GM19043 (cell line): ENCODE data around the gene AUNIP.
A peak's percentile ranks its signal among the peaks of the same experiment; 100 is the strongest.

ENCODE experiments used
- ATAC-seq: cut with Tn5 transposase; IDR thresholded peaks from one replicate; pipeline ENCODE4 v1.9.1; 2021; ENCODE audit warnings: low read depth; ENCODE audit not compliant: unreplicated experiment

Gene AUNIP

GRCh38 chr1:25858906-25859789 is at the start of gene AUNIP:
TSS of gene AUNIP (minus strand) at chr1:25859457. CDS start at chr1:25859357, 100 bp downstream.
- peak; percentile 82 for ATAC-seq

GRCh38 chr1:25909040-25909439 is 49.8 kb upstream of the AUNIP start:
- ATAC-seq, result no peak

GRCh38 chr1:25908161-25908560 is 48.9 kb upstream of the AUNIP start:
- no peak for ATAC-seq

- ATAC-seq, result no peak
Measured at GRCh38 chr1:25907601-25908000, 48.3 kb upstream of the AUNIP start.

GRCh38 chr1:25906644-25907300 is 47.5 kb upstream of the AUNIP start:
- ATAC-seq, result no peak

GRCh38 chr1:25905680-25906643 is 46.7 kb upstream of the AUNIP start, which contains the start of gene STMN1:
TSS of gene STMN1 (minus strand) at chr1:25906419. CDS start at chr1:25904676, 1,743 bp downstream.
- peak; percentile 73 for ATAC-seq

- peak; percentile 58 for ATAC-seq
Measured at GRCh38 chr1:25904943-25905679, 45.9 kb upstream of the AUNIP start.

- no peak for ATAC-seq
Measured at GRCh38 chr1:25903986-25904385, 44.7 kb upstream of the AUNIP start.

GRCh38 chr1:25902462-25902861 is 43.2 kb upstream of the AUNIP start:
- no peak for ATAC-seq

GRCh38 chr1:25900219-25900618 is 41.0 kb upstream of the AUNIP start:
- no peak for ATAC-seq

- ATAC-seq, result no peak
Measured at GRCh38 chr1:25899792-25900191, 40.5 kb upstream of the AUNIP start.

GRCh38 chr1:25898223-25899015 is 39.2 kb upstream of the AUNIP start:
- no peak for ATAC-seq

- ATAC-seq, result no peak
Measured at GRCh38 chr1:25897754-25898153, 38.5 kb upstream of the AUNIP start.

- ATAC-seq, result no peak
Measured at GRCh38 chr1:25896266-25896665, 37.0 kb upstream of the AUNIP start.

GRCh38 chr1:25895365-25895990 is 36.2 kb upstream of the AUNIP start:
- peak; percentile 77 for ATAC-seq

GRCh38 chr1:25893116-25893515 is 33.9 kb upstream of the AUNIP start:
- no peak for ATAC-seq

GRCh38 chr1:25891606-25892005 is 32.3 kb upstream of the AUNIP start:
- ATAC-seq, result no peak

- ATAC-seq, result no peak
Measured at GRCh38 chr1:25890239-25891034, 31.2 kb upstream of the AUNIP start.
